ENCODE results near the gene MGST2.

MGST2 gene

GRCh38 chr4:139663561-139664138 is 2.0 kb upstream of the MGST2 start:
- no peak for TF ChIP-seq CTCF (conservative IDR thresholded peaks at IDR 0.05; ENCODE audit: control insufficient read depth, insufficient read depth, low read depth, low read length)
- DNase-seq (ENCODE audit: low read depth): no peak
- H3K4me3 ChIP-seq (ENCODE audit: control insufficient read depth, low read depth, low read length): no peak overlapping the region

- no peak for TF ChIP-seq CTCF (conservative IDR thresholded peaks at IDR 0.05; ENCODE audit: control insufficient read depth, insufficient read depth, low read depth, low read length)
- H3K4me3 ChIP-seq (ENCODE audit: control insufficient read depth, low read depth, low read length): no peak overlapping the region
- no peak for DNase-seq (ENCODE audit: low read depth)
Measured at GRCh38 chr4:139664442-139664841, 1.2 kb upstream of the MGST2 start.

DNA sequence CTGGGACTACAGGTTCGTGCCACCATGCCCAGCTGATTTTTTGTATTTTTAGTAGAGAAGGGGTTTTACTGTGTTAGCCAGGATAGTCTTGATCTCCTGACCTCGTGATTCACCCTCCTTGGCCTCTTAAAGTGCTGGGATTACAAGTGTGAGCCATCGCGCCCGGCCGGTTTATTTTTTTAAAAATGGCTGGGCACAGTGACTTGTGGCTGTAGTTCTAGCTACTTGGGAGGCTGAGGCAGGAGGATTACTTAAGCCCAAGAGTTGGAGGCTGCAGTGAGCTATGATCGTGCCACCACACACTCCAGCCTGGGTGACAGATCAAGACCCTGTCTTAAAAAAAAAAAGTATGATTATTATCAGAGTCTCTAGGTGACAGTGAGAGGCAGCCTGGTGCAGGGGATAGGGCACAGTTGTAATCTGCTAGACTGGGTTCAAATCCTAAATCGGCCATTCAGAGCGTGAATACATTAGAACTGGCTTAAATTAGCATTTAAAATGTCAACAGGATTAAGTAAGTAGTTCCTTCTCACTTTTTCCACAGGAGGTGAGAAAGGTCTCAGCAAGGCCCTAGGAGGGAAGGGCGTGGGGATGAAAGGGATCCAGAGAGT is 435 bp upstream of the MGST2 start:
- DNase-seq (ENCODE audit: low read depth): no peak
- H3K4me3 ChIP-seq (ENCODE audit: control insufficient read depth, low read depth, low read length): peak overlapping the region; percentile 57
- no peak for TF ChIP-seq CTCF (conservative IDR thresholded peaks at IDR 0.05; ENCODE audit: control insufficient read depth, insufficient read depth, low read depth, low read length)

DNA sequence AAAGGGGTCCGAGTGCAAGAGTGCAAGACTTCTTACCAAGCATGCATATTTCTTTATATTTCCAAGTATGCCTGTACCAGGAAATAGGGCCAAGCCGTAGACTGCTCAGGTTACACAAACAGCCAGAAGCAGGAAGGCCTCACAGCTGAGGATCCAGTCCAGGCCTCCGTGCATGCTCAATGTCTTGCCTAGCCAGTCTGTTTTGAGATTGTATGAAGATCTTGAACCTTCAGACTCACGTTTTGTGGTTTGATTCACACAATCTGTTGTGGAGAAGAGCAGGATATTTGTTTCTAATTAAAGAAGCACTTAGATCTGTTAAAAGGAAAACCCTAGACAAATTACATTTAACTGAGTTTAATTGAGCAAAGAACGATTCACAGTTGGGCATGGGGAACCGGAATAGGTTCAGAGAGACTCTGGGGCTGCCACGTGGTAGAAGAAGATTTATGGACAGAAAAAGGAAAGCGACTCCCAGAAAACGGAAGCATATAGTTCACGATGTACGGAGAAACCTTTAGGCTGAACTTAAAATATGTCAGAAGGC is 1.2 kb downstream of the MGST2 start:
- peak; percentile 52 for DNase-seq (ENCODE audit: low read depth)
- no peak for TF ChIP-seq CTCF (conservative IDR thresholded peaks at IDR 0.05; ENCODE audit: control insufficient read depth, insufficient read depth, low read depth, low read length)
- H3K4me3 ChIP-seq (ENCODE audit: control insufficient read depth, low read depth, low read length): no peak overlapping the region

GRCh38 chr4:139668036-139668435 is 2.4 kb downstream of the MGST2 start:
- TF ChIP-seq CTCF (conservative IDR thresholded peaks at IDR 0.05; ENCODE audit: control insufficient read depth, insufficient read depth, low read depth, low read length): no peak
- no peak overlapping the region for H3K4me3 ChIP-seq (ENCODE audit: control insufficient read depth, low read depth, low read length)
- DNase-seq (ENCODE audit: low read depth): no peak

DNA sequence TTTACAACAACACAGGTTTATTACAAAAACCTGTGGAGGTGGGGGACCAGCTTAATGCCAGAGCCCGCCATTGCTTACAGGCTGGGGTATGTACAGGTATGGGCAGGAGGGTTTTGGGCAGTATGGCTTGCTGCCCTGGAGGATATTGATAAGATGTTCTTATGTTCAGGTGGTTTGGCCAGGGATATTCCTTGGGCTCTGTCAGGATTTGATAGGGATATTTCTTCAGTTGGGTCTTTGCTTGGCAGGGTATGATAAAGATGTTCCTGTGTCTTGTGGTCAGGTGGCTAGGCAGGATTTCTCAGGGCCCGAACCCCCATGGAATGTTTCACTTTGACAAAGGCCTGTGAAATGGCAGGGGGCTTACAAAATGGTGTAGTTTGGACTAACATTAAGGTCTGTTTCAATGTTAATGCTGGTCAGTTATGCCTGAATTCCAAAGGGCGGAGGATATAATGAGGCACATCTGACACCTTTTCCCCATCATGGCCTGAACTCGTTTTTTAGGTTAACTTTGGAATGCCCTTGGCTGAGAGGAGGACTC is 3.1 kb downstream of the MGST2 start:
- H3K4me3 ChIP-seq (ENCODE audit: control insufficient read depth, low read depth, low read length): no peak overlapping the region
- no peak for DNase-seq (ENCODE audit: low read depth)
- no peak for TF ChIP-seq CTCF (conservative IDR thresholded peaks at IDR 0.05; ENCODE audit: control insufficient read depth, insufficient read depth, low read depth, low read length)

Data from fibroblast of mammary gland (primary cell).